HCT116 (cell line): Measurements from ENCODE around the gene ZNF138. TPM values are rescaled to one million over a fixed set of nuclear protein-coding genes. Genes with fewer than 3 reads are reported as not detected.

ENCODE experiments used
- ATAC-seq: fragments of 200-7000 bp; cut with Tn5 transposase; 2 replicates; pipeline ENCODE4 v1.9.1; 2020; ENCODE audit warnings: mild to moderate bottlenecking, moderate library complexity
- BruUV-seq: library from RNA; stranded (reverse); fragments of 400-500 nt; replicated peaks from 2 replicates; lab custom pipeline; 2021; lab: Mats Ljungman, UMichigan
- CTCF ChIA-PET: fragments of 300-600 bp; sonication (Branson Sonifier 250); formaldehyde crosslinking; loops from one replicate; lab custom pipeline; 2021; ENCODE audit warnings: antibody characterized with exemption; lab: Charles Lee
- POLR2A ChIA-PET: fragments of 300-600, 350-600 bp; sonication (Branson Sonifier 250); formaldehyde crosslinking; loops from one replicate; lab custom pipeline; 2021; ENCODE audit warnings: antibody characterized with exemption; lab: Charles Lee
- RAD21 ChIA-PET, 2 experiments: fragments of 300-600 bp; sonication (Branson Sonifier 250); formaldehyde crosslinking; loops; one replicate each; lab custom pipeline; 2023; ENCODE audit warnings: low total read pairs in 2 of 2; ENCODE audit not compliant: uncharacterized antibody in 2 of 2, unreplicated experiment in 2 of 2, low non-redundant PET in 1 of 2; lab: Charles Lee
- DNase-seq: peaks from one replicate; pipeline ENCODE4 v3.0.0-alpha.2; 2010; ENCODE audit warnings: low read depth, low spot score
- H2AFZ ChIP-seq: fragments of 200-600 bp; shearing (Covaris generic), sonication (generic); 2 replicates; pipeline ENCODE4 v1.6.1; 2017; ENCODE audit warnings: low read depth, mixed run types, mixed read lengths, antibody characterized with exemption, low read length; ENCODE audit not compliant: poor library complexity, severe bottlenecking
- H3K27ac ChIP-seq: 2 replicates; pipeline ENCODE4 v1.5.1; 2012; ENCODE audit warnings: low read depth, low read length
- H3K27me3 ChIP-seq: fragments of 200-600 bp; sonication (generic); 2 replicates; pipeline ENCODE4 v1.6.1; 2016; ENCODE audit warnings: mixed run types, low read length, mixed read lengths; ENCODE audit not compliant: insufficient read depth
- H3K36me3 ChIP-seq, 2 experiments: fragments of 200-500 bp in 1 of 2; fragments of 200-600 bp in 1 of 2; sonication (Bioruptor generic) in 1 of 2; sonication (generic) in 1 of 2; 2 replicates each; pipeline versions ENCODE4 v1.5.1 to v1.6.1; 2014 to 2016; ENCODE audit warnings: low read length in 2 of 2, inconsistent platforms in 1 of 2, mixed read lengths in 1 of 2, mixed run types in 1 of 2; ENCODE audit not compliant: insufficient read depth in 2 of 2, control insufficient read depth in 1 of 2
- H3K4me1 ChIP-seq, 2 experiments: fragments of 200-600 bp in 1 of 2; sonication (generic) in 1 of 2; 2 replicates each; pipeline versions ENCODE4 v1.5.1 to v1.6.1; 2012 to 2017; ENCODE audit warnings: low read length in 2 of 2, inconsistent platforms in 1 of 2, mild to moderate bottlenecking in 1 of 2, mixed read lengths in 1 of 2, mixed run types in 1 of 2, moderate library complexity in 1 of 2; ENCODE audit not compliant: insufficient read depth in 2 of 2, control insufficient read depth in 1 of 2
- H3K4me2 ChIP-seq: fragments of 200-600 bp; sonication (generic); 2 replicates; pipeline ENCODE4 v1.6.1; 2017; ENCODE audit warnings: mixed run types, low read length, mixed read lengths
- H3K4me3 ChIP-seq, 2 experiments: fragments of 200-600 bp in 1 of 2; sonication (generic) in 1 of 2; replicated peaks in 1 of 2; 2 replicates each; pipeline ENCODE4 v1.5.1; 2011 to 2016; ENCODE audit warnings: low read length in 2 of 2, control low read depth in 1 of 2, low read depth in 1 of 2, mild to moderate bottlenecking in 1 of 2, mixed read lengths in 1 of 2, mixed run types in 1 of 2
- H3K79me2 ChIP-seq: fragments of 200-600 bp; sonication (generic); 2 replicates; pipeline ENCODE4 v1.6.1; 2017; ENCODE audit warnings: mild to moderate bottlenecking, mixed run types, low read length, moderate library complexity, mixed read lengths; ENCODE audit not compliant: insufficient read depth
- H3K9ac ChIP-seq: fragments of 200-600 bp; sonication (generic); 2 replicates; pipeline ENCODE4 v1.6.1; 2016; ENCODE audit warnings: low read length, mixed read lengths
- H3K9me2 ChIP-seq: fragments of 200-600 bp; sonication (generic), shearing (Covaris generic); 2 replicates; pipeline ENCODE4 v1.6.1; 2017; ENCODE audit warnings: mixed run types, mild to moderate bottlenecking, moderate library complexity; ENCODE audit not compliant: insufficient read depth
- H3K9me3 ChIP-seq, 2 experiments: fragments of 200-500 bp in 1 of 2; fragments of 200-600 bp in 1 of 2; sonication (Bioruptor generic) in 1 of 2; sonication (generic) in 1 of 2; 2 replicates each; pipeline ENCODE4 v1.6.1; 2014 to 2017; ENCODE audit warnings: low read length in 2 of 2, mixed read lengths in 2 of 2, inconsistent platforms in 1 of 2, low read depth in 1 of 2, mild to moderate bottlenecking in 1 of 2, mixed run types in 1 of 2, moderate library complexity in 1 of 2; ENCODE audit not compliant: control insufficient read depth in 1 of 2, insufficient read depth in 1 of 2
- H4K20me1 ChIP-seq: fragments of 200-600 bp; sonication (generic), shearing (Covaris generic); 2 replicates; pipeline ENCODE4 v1.6.1; 2017; ENCODE audit warnings: mixed run types, mild to moderate bottlenecking, moderate library complexity; ENCODE audit not compliant: insufficient read depth
- CBX3 ChIP-seq: IDR thresholded peaks from 2 replicates; pipeline ENCODE4 v1.6.1; 2012; ENCODE audit warnings: low read depth
- EGR1 ChIP-seq: IDR thresholded peaks from 2 replicates; pipeline ENCODE4 v1.6.1; 2012; ENCODE audit warnings: low read depth
- EZH2phosphoT487 ChIP-seq: fragments of 200-600 bp; IDR thresholded peaks from 2 replicates; pipeline ENCODE4 v1.6.1; 2018; ENCODE audit warnings: antibody characterized with exemption, borderline replicate concordance
- FOSL1 ChIP-seq: IDR thresholded peaks from 2 replicates; pipeline ENCODE4 v1.6.1; 2012; ENCODE audit warnings: low read depth
- MAX ChIP-seq: IDR thresholded peaks from 2 replicates; pipeline ENCODE4 v1.6.1; 2012
- POLR2A ChIP-seq: IDR thresholded peaks from 2 replicates; pipeline ENCODE4 v1.7.0; 2011; ENCODE audit warnings: borderline replicate concordance; ENCODE audit not compliant: insufficient read depth, insufficient read length; ENCODE audit errors: extremely low read depth
- POLR2AphosphoS5 ChIP-seq: IDR thresholded peaks from 2 replicates; pipeline ENCODE4 v1.6.1; 2011; ENCODE audit warnings: mild to moderate bottlenecking, low read depth, low read length, moderate library complexity
- RAD21 ChIP-seq: IDR thresholded peaks from 2 replicates; pipeline ENCODE4 v1.6.1; 2012; ENCODE audit warnings: low read depth, mild to moderate bottlenecking
- REST ChIP-seq: IDR thresholded peaks from 2 replicates; pipeline ENCODE4 v1.6.1; 2012; ENCODE audit warnings: low read depth
- SRF ChIP-seq: IDR thresholded peaks from 2 replicates; pipeline ENCODE4 v1.6.1; 2012; ENCODE audit warnings: low read depth
- YY1 ChIP-seq: IDR thresholded peaks from 2 replicates; pipeline ENCODE4 v1.6.1; 2011; ENCODE audit warnings: low read length, low read depth, moderate library complexity, mild to moderate bottlenecking; ENCODE audit not compliant: insufficient replicate concordance; ENCODE audit errors: extremely low read depth
- intact Hi-C: fragments of 100-400 bp; cut with micrococcal nuclease; formaldehyde crosslinking; loops from 2 replicates; pipeline ENCODE4 v1.10.0; 2022
- total RNA-seq: library from RNA; stranded (reverse); gene quantifications from one replicate; pipeline ENCODE4 v1.2.1, GENCODE V29; 2021; ENCODE audit not compliant: unreplicated experiment

ZNF138 gene
- total RNA-seq, 1 experiment from 2014 or later: 10.1 TPM

DNA sequence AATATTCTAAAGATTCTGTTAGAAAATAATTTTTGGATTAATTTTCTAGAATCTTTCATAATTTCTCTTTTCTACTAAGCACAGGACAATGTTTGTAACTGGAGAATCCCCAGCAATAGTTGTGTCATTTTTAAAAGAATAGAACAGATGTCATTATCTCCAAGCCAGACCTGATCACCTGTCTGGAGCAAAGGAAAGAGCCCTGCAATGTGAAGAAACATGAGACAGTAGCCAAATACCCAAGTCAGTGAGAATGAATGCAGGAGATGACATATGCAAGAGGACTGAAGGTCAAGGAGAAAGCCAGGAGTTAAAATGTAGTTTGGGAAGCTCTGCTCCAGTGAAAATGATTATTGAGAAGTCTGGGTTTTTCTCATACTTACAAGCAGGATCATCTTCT, 25.4 kb upstream of the ZNF138 start:
- no TSS peak for BruUV-seq
- no peaks in the 10 kb centered on the region for H4K20me1 ChIP-seq
- no peak overlapping the region for H3K4me2 ChIP-seq
- H3K9ac ChIP-seq: no peak overlapping the region
- DNase-seq (no peak), ATAC-seq (no peak)
- H2AFZ ChIP-seq: no peak overlapping the region
- no peaks in the 10 kb centered on the region for H3K27me3 ChIP-seq
- intact Hi-C loops: no loop called here
- CTCF ChIA-PET: no interaction called here
- POLR2A ChIA-PET: no interaction called here
- no peak for TF ChIP-seq EGR1
- H3K4me3 ChIP-seq: no peak overlapping the region
- no peaks in the 10 kb centered on the region for H3K4me1 ChIP-seq
- no peaks in the 10 kb centered on the region for H3K79me2 ChIP-seq
- no peaks in the 10 kb centered on the region for H3K9me3 ChIP-seq
- H3K9me2 ChIP-seq: no peaks in the 10 kb centered on the region
- RAD21 ChIA-PET: no interaction called here
- no peaks in the 10 kb centered on the region for H3K36me3 ChIP-seq
- H3K27ac ChIP-seq: no peak overlapping the region

DNA sequence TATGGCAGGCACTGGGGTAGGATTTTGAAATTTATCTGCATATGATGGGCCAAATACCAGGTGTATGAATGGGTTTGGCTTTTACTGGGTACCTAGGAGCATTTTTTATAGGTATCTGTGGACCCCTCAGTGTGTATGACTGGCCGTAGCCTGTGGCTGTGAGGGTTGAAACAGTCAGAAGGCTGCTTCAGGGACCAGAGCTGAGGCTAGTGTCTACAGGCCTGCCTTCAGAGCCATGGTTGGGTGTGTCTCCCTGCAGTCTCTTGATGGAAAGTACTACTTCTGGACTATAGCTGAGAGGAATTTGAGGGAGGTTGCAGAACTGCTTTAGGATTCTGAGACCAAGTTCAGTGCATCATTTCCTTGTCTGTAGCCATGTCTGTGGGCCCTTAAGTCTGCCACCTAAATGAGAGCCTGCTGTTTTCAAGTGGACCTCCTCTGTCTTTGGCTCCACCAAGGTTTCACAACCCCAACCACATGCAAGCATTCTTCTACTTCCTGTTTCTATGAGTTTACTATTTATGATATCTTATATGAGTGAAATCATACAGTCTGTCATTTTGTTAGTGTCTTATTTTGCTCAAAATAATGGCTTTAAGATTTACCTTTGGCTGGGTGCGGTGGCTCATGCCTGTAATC, 19.9 kb upstream of the ZNF138 start:
- ChIA-PET RAD21 (no interaction called here), CTCF (no interaction called here)
- H3K79me2 ChIP-seq: no peaks in the 10 kb centered on the region
- H3K27me3 ChIP-seq: no peaks in the 10 kb centered on the region
- H3K27ac ChIP-seq: no peak overlapping the region
- no peak overlapping the region for H3K9ac ChIP-seq
- ATAC-seq: no peak
- BruUV-seq: no TSS peak
- H3K4me1 ChIP-seq: no peaks in the 10 kb centered on the region
- no peak overlapping the region for H3K4me2 ChIP-seq
- H2AFZ ChIP-seq: no peak overlapping the region
- no peaks in the 10 kb centered on the region; a peak in 1 of 4 replicates for H3K9me3 ChIP-seq
- no peak for TF ChIP-seq MAX
- TF ChIP-seq FOSL1: no peak
- TF ChIP-seq POLR2A: no peak
- TF ChIP-seq SRF: no peak
- no peak for TF ChIP-seq YY1
- TF ChIP-seq RAD21: no peak
- no peak for TF ChIP-seq REST
- TF ChIP-seq CBX3: no peak
- no peak for TF ChIP-seq EZH2phosphoT487
- no peak for TF ChIP-seq POLR2AphosphoS5
- TF ChIP-seq, all 23 proteins: peak for 0
- H3K4me3 ChIP-seq: no peak overlapping the region
- no peaks in the 10 kb centered on the region for H4K20me1 ChIP-seq
- POLR2A ChIA-PET: no interaction called here
- intact Hi-C loops: no loop called here
- H3K9me2 ChIP-seq: no peaks in the 10 kb centered on the region
- DNase-seq: no peak
- H3K36me3 ChIP-seq: no peaks in the 10 kb centered on the region
